DOHH2 (cell line): Measurements from ENCODE around the gene CTNNBIP1.

Source experiments
- CTCF ChIP-seq: fragments of 200-600 bp; sonication (generic); IDR thresholded peaks from one replicate; pipeline ENCODE4 v1.5.1; 2014; ENCODE audit warnings: antibody characterized with exemption, mild to moderate bottlenecking, low read depth, low read length; ENCODE audit not compliant: poor library complexity, severe bottlenecking
- EZH2phosphoT487 ChIP-seq: fragments of 200-600 bp; sonication (generic); IDR thresholded peaks from 2 replicates; pipeline ENCODE4 v1.6.1; 2017; ENCODE audit warnings: borderline replicate concordance, mild to moderate bottlenecking, antibody characterized with exemption, low read length, moderate library complexity, mixed read lengths

- TF ChIP-seq CTCF (no peak), EZH2phosphoT487 (no peak)
These were observed 35.7 kb downstream of the CTNNBIP1 start for GRCh38 chr1:9874412-9874811.
